Pons (tissue), 1 donor: ENCODE results near the gene USP46.

Experiments
- DNase-seq: peaks from one replicate; pipeline ENCODE4 v3.0.0-alpha.2; 2016; ENCODE audit warnings: low spot score

The USP46 gene

GRCh38 chr4:52618795-52619590 lies 40.1 kb downstream of the USP46 start:
- DNase-seq = no peak

DNA sequence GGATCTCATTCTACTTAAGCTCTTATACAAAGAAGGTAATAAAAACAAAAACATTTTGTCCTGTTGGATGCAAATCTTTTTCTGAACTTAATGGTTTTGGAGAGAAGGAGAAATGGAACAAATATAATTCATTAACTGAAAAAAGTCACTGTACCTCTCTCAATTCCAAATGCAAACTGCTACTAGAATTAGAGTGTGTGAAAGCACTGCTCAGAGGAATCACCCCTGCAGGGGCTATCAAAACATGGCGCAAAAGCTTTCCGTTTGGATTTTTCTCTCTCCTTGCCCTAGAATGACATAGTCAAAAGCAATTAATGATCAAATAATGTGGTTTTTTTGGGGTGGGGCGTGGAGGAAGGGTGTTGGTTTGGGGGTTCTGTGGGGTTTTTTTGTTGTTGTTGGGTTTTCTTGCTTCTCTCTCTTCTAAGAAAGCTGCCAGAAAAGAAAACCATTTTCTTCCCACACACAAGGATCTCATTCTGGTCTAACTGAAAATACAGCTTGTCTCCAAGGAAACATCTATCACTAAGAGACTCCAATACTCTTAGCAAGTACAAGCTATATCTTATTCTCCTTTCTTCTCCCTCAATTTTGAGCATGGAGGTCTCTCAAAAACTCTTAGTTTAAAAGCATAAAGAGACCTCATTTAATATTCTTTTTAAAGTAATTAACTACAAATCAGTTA lies 41.6 kb downstream of the USP46 start:
- DNase-seq = no peak

DNA sequence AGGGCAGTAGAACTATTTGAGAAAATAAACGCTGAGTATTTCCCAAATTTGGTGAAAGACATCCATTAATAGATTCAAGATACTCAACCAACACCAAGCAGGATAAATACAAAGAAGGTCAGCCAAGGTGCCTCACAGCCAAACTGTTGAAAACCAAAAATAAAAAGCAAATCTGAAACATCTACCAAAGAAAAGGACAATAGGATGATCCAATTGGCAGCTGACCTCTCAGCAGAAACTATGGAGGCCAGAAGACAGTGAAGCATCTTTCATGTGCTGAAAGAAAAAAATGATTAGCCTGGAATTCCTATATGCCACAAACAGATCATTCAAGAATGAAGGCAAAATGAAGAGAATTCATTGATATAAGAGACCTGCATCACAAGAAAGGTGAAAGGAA lies 44.9 kb downstream of the USP46 start:
- DNase-seq = no peak

- DNase-seq = no peak
Observed at GRCh38 chr4:52612341-52612740, 46.8 kb downstream of the USP46 start.

DNA sequence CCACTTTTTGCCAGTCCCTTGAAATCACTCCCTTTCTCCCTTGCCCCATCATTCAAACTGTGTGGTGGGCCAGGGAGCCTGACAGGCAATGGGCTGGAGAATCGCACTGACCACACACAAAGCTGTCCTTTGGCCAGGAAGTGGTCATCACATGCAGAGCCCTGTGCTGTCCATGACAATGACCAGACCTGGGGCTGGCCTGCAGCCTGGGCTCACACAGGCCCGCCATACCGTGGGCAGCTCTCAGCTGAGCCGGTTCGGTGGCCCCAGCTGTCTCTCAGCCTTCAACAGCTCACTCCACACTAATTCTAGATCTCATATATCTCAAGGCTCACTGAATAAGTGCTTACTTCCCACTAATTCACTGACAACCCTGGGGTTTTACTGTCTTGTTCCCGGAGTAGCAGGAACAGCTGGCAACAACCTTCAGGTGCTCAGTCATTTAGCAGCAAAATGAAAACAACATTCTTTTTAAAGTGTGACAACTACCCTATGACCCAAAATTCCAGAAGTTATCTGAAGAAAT lies 48.0 kb downstream of the USP46 start:
- no peak for DNase-seq

DNA sequence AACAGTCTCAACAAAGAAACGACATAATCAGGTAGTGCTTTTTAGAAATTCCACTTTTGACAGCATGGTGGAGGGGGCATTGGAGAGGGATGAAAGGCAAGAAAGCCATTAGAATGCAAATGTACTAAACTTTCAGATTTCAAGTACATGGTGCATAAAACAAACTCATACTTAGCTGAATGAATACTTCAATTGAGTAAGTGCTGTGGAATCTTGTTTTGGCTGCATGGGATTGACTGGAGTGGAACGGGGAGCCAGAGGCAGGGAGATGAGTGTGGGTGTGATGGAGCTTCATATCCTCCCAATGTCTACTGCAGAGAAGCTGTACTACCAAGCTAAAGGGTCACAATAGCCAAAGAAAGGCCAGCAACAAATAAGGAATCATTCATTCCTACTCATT lies 52.4 kb downstream of the USP46 start:
- no peak for DNase-seq

- DNase-seq = no peak
Observed at GRCh38 chr4:52606040-52606439, 53.1 kb downstream of the USP46 start.

DNA sequence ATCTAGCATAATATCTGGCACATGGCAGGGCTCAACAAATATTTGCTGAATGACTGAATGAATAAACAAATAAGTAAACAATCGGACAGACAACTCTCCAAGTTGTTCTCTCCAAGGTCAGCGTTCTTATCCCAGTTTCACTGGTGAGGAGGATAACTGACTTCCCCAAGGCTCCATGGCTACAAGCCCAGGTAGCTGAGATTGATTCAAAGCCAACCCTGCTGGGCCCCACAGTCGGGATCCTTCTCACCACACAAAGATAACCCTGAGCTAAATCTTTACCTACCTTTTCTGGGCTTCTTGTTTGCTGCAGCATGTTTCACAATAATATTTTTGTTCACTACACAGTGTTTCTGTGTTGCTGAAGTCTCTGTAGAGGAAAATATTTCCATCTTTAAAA lies 54.9 kb downstream of the USP46 start:
- DNase-seq = no peak

DNA sequence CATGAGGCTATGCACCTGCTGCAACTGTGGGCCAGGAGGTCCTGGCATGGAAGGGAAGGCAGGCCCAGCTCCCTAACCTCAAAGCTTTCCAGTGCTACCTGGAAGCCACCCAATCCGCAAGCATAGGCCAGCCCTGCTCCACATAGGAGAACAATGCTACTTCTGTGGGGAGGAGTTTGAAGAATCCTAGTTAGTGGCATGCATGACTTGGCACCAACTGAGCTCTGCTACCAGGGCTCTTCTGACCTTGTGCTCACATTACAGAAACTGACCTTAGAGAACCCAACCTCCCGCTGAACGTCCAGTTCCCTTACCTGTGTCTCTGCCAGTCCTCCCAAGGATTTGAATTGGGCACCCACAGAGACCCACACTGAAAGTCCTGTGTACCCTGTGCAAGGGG lies 58.8 kb downstream of the USP46 start:
- no peak for DNase-seq

- DNase-seq = no peak
Observed at GRCh38 chr4:52595001-52595400, 64.1 kb downstream of the USP46 start.

DNA sequence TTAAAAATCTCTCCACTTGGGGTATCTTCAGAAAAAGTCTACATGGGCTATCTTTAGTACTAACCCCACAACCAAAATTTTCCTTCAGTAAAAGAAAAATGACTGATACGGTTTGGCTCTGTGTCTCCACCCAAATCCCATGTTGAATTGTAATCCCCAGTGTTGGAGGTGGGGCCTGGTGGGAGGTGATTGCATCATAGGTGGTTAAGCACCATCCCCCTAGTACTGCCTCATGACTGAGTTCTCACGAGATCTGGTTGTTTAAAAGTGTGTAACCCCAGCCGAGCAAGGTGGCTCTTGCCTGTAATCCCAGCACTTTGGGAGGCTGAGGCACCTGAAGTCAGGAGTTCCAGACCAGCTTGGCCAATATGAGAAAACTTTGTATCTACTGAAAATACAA lies 66.8 kb downstream of the USP46 start:
- DNase-seq = no peak

DNA sequence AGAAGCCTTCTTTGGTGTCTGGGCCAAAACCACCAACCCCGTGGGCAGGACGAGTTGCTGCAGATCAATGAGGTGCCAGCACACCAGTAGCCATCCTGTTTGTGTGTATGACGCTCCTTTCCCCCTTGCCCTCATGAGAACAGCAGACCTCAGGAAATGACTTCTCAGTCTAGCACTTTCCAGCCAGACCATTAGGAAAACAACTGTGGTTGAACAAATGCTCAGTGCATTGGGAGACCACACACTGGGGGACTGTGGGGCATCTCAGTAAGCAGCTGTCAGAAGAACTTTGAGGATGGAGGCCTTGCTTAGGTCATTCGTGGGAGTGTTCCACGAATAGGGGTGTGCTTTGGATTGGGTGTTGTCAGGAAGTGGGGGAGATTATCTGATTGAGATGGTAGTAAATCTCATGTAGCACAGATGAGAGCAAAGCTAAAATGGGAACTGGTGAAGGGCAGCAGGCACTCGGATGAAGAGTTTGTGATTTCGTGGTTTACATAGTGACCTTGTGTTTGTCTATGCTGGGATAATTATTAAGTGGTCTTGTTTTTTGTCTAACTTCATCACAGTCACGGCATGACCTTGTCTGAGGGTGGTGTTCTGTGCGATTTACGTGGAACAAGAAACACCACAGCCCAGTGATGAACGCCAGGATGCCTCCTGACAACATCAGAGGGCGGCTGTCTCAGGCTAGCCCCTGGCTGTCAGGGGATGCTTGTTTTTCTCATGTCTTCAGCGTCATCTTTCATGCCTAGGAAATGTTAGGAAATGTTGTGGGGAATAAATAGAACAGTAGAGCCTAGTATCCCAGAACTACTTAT lies 70.1 kb downstream of the USP46 start:
- no peak for DNase-seq

- peak; percentile 14 for DNase-seq
Observed at GRCh38 chr4:52588097-52588496, 71.0 kb downstream of the USP46 start.

GRCh38 chr4:52586069-52586468 lies 73.0 kb downstream of the USP46 start:
- no peak for DNase-seq

DNA sequence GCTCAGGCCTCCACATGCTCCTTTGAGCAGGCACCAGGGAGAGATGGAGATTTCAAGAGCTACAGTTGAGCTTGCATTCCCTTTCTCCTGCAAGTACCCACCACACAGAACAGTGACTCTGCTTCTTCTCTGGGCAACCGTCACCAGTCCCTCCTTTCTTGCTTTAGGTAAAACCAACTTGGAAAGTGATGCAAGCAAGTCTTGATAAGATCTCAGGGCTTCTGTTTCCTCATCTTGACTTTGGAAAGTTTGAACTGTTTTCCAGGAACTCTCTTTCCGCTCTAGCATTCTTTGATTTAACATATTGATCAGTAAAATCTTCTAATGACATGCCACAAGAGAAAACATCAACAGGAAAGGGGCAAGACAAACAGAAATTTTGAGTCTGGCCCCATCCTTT lies 73.7 kb downstream of the USP46 start:
- DNase-seq = no peak

GRCh38 chr4:52579602-52580272 lies 79.4 kb downstream of the USP46 start:
- DNase-seq = no peak

GRCh38 chr4:52578951-52579350 lies 80.2 kb downstream of the USP46 start:
- no peak for DNase-seq

DNA sequence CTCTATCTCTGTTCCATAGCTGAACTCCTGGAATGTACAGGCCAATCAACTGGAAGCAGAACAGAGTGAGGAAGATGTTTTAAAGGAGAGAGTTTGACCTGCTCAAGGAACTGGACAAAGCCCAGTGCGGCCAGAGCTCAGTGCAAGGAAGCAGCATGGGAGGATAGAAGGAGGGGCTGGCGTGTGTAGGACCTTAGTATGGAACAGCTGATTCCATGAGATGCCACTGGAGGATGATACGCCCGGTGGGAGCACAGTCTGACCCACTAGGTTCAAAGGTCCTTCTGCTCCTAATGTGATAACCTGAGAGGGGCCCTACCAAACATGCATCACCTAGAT lies 81.5 kb downstream of the USP46 start:
- no peak for DNase-seq

- no peak for DNase-seq
Observed at GRCh38 chr4:52576961-52577623, 82.0 kb downstream of the USP46 start.

- no peak for DNase-seq
Observed at GRCh38 chr4:52576326-52576725, 82.8 kb downstream of the USP46 start.

GRCh38 chr4:52575406-52575805 lies 83.7 kb downstream of the USP46 start:
- DNase-seq = no peak

DNA sequence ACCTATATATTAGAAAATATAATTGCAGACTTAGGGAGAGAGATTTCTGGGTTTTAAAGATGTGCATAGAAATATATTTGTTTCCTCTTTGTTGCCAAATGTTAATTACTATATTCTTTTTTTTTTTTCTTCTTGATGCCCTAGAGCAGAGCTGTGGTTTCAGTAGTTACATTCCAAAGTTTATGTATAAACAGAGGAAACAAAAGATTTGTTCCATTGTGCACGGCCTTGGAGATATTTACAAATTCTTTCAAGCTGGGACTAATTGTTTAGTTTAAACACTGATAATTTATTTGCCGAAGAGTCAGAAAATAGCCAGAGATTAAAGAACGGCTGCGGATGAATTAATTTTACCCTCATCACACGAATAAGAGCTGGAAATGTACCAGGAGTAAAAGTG lies 85.1 kb downstream of the USP46 start:
- DNase-seq = no peak
